Measurements from ENCODE around the gene ASXL3. TPM values are rescaled to one million over a fixed set of nuclear protein-coding genes. Genes with fewer than 3 reads are reported as not detected.

Gene ASXL3
- total and polyA plus RNA-seq, 2 donors (not counting 3 experiments of a cell fraction or from before 2014, with no cell fraction given) = 0.07 to 0.27 TPM

DNA sequence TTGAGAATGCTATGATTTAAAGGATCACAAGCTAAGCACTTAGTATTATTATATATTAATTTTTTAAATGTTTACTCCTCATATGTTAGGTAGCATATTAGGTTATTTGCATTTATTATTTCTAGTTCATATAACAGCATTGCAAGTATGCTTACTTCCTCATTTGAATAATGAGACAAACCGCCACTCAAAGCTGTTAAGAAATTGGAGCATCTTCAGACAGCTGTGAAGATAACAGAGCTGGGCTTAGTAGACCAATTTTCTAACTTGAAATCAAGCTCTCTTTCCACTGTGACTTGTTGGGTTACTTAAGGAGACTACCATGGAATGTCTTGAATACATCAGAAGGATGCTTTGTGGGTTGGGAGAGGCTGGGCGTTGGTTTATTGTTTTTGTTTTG, 139.3 kb downstream of the ASXL3 start:
- BruUV-seq (replicated peaks) = no TSS peak
- no peaks in the 10 kb centered on the region for H3K4me1 ChIP-seq (ENCODE audit: control insufficient read depth, extremely low read depth, insufficient read depth, low read length)
- H3K9me3 ChIP-seq (replicated peaks; ENCODE audit: control insufficient read depth, insufficient read depth, low read length) = no peaks in the 10 kb centered on the region
- H3K36me3 ChIP-seq (ENCODE audit: control insufficient read depth in 2 of 2, extremely low read depth in 1 of 2, insufficient read depth in 2 of 2, low read length in 2 of 2) = no peaks in the 10 kb centered on the region
- no peaks in the 10 kb centered on the region for H4K20me1 ChIP-seq (replicated peaks; ENCODE audit: control insufficient read depth, extremely low read depth, insufficient read depth, low read length)
- H3K27me3 ChIP-seq (ENCODE audit: control insufficient read depth in 2 of 2, insufficient read depth in 2 of 2, low read length in 2 of 2) = no peaks in the 10 kb centered on the region
- intact Hi-C loops (cut with micrococcal nuclease) = no loop called here
- dilution Hi-C loops (cut with MboI; ENCODE audit: extremely low pct_ligation_motif_present, low sequenced_read_pairs) = no loop called here
- TF ChIP-seq CTCF (IDR thresholded peaks at IDR 0.05; ENCODE audit: extremely low read depth in 1 of 2, insufficient read depth in 1 of 2, low read depth in 1 of 2, low read length in 2 of 2) (no peak), POLR2AphosphoS5 (IDR thresholded peaks at IDR 0.05; ENCODE audit: insufficient read depth, low read depth, low read length) (no peak), EZH2 (IDR thresholded peaks at IDR 0.05; ENCODE audit: borderline replicate concordance, low read depth, low read length, severe bottlenecking) (no peak), FOS (IDR thresholded peaks at IDR 0.05; ENCODE audit: borderline replicate concordance, insufficient read depth, low read length) (no peak), MYC (IDR thresholded peaks at IDR 0.05; ENCODE audit: low read depth, low read length) (no peak), JUN (IDR thresholded peaks at IDR 0.05; ENCODE audit: borderline replicate concordance, insufficient read depth, insufficient read length, low read depth) (no peak), MAX (IDR thresholded peaks at IDR 0.05; ENCODE audit: insufficient read depth, insufficient read length) (no peak), GATA2 (IDR thresholded peaks at IDR 0.05; ENCODE audit: insufficient read depth, insufficient read length, low read depth, low read length) (no peak), POLR2A (IDR thresholded peaks at IDR 0.05; ENCODE audit: low read depth, low read length) (no peak)
- no peak overlapping the region for H3K27ac ChIP-seq (ENCODE audit: insufficient read depth, low read depth, low read length)
- FAIRE-seq (no peak), DNase-seq (ENCODE audit: low read depth, low spot score) (no peak)
- CTCF ChIA-PET = interaction anchor here (1.8 kb wide), 1 partner anchor 9 kb away, joined by 6 read pairs; no protein-coding TSS in a partner anchor
- POLR2A ChIA-PET = no interaction called here
- H2AFZ ChIP-seq (ENCODE audit: low read depth, low read length) = no peak overlapping the region
- no peak overlapping the region for H3K4me3 ChIP-seq (replicated peaks in 1 of 3; ENCODE audit: insufficient read depth in 1 of 3, low read depth in 1 of 3, low read length in 3 of 3)
- H3K4me2 ChIP-seq (ENCODE audit: insufficient read depth, low read length) = no peak overlapping the region
- H3K79me2 ChIP-seq (ENCODE audit: control insufficient read depth, insufficient read depth, low read length) = no peaks in the 10 kb centered on the region
- H3K9me1 ChIP-seq (replicated peaks; ENCODE audit: control insufficient read depth, extremely low read depth, insufficient read depth, low read length) = no peaks in the 10 kb centered on the region
- H3K9ac ChIP-seq (replicated peaks; ENCODE audit: extremely low read depth, insufficient read depth, low read length) = no peak overlapping the region
